ENCODE data around the gene MAMLD1. TPM values are rescaled to one million over a fixed set of nuclear protein-coding genes. Genes with fewer than 3 reads are reported as not detected.

Gene MAMLD1
- total and polyA plus RNA-seq, 9 of the 15 experiments (the other 6 are each of a cell fraction or from before 2014, with no cell fraction given), result 0.12 to 0.18 TPM; not detected in 7

DNA sequence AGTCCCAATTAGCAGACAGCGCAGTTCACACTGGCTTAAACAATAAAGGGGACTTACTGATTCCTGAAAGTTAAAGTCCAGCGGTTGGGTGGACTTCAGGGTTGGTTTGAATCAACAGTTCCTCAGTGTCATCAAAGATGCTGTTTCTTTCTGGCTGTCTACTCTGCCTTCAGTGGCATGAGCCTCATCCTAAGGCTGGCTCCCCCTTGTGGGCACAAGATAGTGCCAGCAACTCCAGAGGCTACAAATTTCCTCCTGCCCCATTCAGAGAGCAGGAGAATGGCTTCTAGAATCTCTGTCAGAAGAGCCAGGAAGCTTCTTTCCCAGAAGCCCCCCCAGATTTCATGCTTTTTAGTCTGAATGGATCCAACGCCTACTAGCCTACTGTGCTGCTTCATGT lies 122.9 kb downstream of the MAMLD1 start (continued):
- TF ChIP-seq, protein P1, sequence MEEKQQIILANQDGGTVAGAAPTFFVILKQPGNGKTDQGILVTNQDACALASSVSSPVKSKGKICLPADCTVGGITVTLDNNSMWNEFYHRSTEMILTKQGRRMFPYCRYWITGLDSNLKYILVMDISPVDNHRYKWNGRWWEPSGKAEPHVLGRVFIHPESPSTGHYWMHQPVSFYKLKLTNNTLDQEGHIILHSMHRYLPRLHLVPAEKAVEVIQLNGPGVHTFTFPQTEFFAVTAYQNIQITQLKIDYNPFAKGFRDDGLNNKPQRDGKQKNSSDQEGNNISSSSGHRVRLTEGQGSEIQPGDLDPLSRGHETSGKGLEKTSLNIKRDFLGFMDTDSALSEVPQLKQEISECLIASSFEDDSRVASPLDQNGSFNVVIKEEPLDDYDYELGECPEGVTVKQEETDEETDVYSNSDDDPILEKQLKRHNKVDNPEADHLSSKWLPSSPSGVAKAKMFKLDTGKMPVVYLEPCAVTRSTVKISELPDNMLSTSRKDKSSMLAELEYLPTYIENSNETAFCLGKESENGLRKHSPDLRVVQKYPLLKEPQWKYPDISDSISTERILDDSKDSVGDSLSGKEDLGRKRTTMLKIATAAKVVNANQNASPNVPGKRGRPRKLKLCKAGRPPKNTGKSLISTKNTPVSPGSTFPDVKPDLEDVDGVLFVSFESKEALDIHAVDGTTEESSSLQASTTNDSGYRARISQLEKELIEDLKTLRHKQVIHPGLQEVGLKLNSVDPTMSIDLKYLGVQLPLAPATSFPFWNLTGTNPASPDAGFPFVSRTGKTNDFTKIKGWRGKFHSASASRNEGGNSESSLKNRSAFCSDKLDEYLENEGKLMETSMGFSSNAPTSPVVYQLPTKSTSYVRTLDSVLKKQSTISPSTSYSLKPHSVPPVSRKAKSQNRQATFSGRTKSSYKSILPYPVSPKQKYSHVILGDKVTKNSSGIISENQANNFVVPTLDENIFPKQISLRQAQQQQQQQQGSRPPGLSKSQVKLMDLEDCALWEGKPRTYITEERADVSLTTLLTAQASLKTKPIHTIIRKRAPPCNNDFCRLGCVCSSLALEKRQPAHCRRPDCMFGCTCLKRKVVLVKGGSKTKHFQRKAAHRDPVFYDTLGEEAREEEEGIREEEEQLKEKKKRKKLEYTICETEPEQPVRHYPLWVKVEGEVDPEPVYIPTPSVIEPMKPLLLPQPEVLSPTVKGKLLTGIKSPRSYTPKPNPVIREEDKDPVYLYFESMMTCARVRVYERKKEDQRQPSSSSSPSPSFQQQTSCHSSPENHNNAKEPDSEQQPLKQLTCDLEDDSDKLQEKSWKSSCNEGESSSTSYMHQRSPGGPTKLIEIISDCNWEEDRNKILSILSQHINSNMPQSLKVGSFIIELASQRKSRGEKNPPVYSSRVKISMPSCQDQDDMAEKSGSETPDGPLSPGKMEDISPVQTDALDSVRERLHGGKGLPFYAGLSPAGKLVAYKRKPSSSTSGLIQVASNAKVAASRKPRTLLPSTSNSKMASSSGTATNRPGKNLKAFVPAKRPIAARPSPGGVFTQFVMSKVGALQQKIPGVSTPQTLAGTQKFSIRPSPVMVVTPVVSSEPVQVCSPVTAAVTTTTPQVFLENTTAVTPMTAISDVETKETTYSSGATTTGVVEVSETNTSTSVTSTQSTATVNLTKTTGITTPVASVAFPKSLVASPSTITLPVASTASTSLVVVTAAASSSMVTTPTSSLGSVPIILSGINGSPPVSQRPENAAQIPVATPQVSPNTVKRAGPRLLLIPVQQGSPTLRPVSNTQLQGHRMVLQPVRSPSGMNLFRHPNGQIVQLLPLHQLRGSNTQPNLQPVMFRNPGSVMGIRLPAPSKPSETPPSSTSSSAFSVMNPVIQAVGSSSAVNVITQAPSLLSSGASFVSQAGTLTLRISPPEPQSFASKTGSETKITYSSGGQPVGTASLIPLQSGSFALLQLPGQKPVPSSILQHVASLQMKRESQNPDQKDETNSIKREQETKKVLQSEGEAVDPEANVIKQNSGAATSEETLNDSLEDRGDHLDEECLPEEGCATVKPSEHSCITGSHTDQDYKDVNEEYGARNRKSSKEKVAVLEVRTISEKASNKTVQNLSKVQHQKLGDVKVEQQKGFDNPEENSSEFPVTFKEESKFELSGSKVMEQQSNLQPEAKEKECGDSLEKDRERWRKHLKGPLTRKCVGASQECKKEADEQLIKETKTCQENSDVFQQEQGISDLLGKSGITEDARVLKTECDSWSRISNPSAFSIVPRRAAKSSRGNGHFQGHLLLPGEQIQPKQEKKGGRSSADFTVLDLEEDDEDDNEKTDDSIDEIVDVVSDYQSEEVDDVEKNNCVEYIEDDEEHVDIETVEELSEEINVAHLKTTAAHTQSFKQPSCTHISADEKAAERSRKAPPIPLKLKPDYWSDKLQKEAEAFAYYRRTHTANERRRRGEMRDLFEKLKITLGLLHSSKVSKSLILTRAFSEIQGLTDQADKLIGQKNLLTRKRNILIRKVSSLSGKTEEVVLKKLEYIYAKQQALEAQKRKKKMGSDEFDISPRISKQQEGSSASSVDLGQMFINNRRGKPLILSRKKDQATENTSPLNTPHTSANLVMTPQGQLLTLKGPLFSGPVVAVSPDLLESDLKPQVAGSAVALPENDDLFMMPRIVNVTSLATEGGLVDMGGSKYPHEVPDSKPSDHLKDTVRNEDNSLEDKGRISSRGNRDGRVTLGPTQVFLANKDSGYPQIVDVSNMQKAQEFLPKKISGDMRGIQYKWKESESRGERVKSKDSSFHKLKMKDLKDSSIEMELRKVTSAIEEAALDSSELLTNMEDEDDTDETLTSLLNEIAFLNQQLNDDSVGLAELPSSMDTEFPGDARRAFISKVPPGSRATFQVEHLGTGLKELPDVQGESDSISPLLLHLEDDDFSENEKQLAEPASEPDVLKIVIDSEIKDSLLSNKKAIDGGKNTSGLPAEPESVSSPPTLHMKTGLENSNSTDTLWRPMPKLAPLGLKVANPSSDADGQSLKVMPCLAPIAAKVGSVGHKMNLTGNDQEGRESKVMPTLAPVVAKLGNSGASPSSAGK (IDR thresholded peaks at IDR 0.05), result no peak
- TF ChIP-seq, protein P2, sequence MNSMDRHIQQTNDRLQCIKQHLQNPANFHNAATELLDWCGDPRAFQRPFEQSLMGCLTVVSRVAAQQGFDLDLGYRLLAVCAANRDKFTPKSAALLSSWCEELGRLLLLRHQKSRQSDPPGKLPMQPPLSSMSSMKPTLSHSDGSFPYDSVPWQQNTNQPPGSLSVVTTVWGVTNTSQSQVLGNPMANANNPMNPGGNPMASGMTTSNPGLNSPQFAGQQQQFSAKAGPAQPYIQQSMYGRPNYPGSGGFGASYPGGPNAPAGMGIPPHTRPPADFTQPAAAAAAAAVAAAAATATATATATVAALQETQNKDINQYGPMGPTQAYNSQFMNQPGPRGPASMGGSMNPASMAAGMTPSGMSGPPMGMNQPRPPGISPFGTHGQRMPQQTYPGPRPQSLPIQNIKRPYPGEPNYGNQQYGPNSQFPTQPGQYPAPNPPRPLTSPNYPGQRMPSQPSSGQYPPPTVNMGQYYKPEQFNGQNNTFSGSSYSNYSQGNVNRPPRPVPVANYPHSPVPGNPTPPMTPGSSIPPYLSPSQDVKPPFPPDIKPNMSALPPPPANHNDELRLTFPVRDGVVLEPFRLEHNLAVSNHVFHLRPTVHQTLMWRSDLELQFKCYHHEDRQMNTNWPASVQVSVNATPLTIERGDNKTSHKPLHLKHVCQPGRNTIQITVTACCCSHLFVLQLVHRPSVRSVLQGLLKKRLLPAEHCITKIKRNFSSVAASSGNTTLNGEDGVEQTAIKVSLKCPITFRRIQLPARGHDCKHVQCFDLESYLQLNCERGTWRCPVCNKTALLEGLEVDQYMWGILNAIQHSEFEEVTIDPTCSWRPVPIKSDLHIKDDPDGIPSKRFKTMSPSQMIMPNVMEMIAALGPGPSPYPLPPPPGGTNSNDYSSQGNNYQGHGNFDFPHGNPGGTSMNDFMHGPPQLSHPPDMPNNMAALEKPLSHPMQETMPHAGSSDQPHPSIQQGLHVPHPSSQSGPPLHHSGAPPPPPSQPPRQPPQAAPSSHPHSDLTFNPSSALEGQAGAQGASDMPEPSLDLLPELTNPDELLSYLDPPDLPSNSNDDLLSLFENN (IDR thresholded peaks at IDR 0.05; ENCODE audit: low read depth in 2 of 2, low read length in 2 of 2), result no peak
- TF ChIP-seq, protein P3, sequence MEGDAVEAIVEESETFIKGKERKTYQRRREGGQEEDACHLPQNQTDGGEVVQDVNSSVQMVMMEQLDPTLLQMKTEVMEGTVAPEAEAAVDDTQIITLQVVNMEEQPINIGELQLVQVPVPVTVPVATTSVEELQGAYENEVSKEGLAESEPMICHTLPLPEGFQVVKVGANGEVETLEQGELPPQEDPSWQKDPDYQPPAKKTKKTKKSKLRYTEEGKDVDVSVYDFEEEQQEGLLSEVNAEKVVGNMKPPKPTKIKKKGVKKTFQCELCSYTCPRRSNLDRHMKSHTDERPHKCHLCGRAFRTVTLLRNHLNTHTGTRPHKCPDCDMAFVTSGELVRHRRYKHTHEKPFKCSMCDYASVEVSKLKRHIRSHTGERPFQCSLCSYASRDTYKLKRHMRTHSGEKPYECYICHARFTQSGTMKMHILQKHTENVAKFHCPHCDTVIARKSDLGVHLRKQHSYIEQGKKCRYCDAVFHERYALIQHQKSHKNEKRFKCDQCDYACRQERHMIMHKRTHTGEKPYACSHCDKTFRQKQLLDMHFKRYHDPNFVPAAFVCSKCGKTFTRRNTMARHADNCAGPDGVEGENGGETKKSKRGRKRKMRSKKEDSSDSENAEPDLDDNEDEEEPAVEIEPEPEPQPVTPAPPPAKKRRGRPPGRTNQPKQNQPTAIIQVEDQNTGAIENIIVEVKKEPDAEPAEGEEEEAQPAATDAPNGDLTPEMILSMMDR (IDR thresholded peaks at IDR 0.05 in 2 of 3, conservative IDR thresholded peaks at IDR 0.05 in 1 of 3; ENCODE audit: insufficient read depth in 2 of 3, low read depth in 1 of 3, low read length in 3 of 3), result peak; percentile 33 to 55 (median 49); a peak in 4 of 6 replicates
- no peak for TF ChIP-seq SLC30A9 (CRISPR knock-in tag; IDR thresholded peaks at IDR 0.05)
- no peak for TF ChIP-seq SREBF1 (IDR thresholded peaks at IDR 0.05; ENCODE audit: borderline replicate concordance, low read depth, low read length)
- no peak for TF ChIP-seq NEUROD1 (IDR thresholded peaks at IDR 0.05; ENCODE audit: borderline replicate concordance, low read depth, low read length, partially characterized antibody)
- TF ChIP-seq, protein P4, sequence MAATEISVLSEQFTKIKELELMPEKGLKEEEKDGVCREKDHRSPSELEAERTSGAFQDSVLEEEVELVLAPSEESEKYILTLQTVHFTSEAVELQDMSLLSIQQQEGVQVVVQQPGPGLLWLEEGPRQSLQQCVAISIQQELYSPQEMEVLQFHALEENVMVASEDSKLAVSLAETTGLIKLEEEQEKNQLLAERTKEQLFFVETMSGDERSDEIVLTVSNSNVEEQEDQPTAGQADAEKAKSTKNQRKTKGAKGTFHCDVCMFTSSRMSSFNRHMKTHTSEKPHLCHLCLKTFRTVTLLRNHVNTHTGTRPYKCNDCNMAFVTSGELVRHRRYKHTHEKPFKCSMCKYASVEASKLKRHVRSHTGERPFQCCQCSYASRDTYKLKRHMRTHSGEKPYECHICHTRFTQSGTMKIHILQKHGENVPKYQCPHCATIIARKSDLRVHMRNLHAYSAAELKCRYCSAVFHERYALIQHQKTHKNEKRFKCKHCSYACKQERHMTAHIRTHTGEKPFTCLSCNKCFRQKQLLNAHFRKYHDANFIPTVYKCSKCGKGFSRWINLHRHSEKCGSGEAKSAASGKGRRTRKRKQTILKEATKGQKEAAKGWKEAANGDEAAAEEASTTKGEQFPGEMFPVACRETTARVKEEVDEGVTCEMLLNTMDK (IDR thresholded peaks at IDR 0.05; ENCODE audit: borderline replicate concordance, insufficient read depth, low read depth, low read length, poor library complexity, severe bottlenecking), result peak; percentile 50

Data from K562 (cell line).